Measurements from ENCODE around the gene PDE6D.

PDE6D gene

GRCh38 chr2:231780909-231781797 lies at the start of gene PDE6D:
PDE6D (minus strand) TSS chr2:231781282; CDS start chr2:231781114, 168 bp downstream.
- DNase-seq, result peak; percentile 79 to 96

- DNase-seq, result no peak
These were observed 40.8 kb upstream of the PDE6D start for GRCh38 chr2:231821908-231822307.

- DNase-seq, result no peak
These were observed 39.8 kb upstream of the PDE6D start for GRCh38 chr2:231820786-231821303.

- DNase-seq, result no peak
These were observed 38.5 kb upstream of the PDE6D start for GRCh38 chr2:231819447-231820042.

GRCh38 chr2:231816327-231817026 lies 35.4 kb upstream of the PDE6D start:
- DNase-seq, result no peak

- no peak for DNase-seq
These were observed 29.8 kb upstream of the PDE6D start for GRCh38 chr2:231810905-231811304.

GRCh38 chr2:231807020-231807419 lies 25.9 kb upstream of the PDE6D start:
- DNase-seq, result no peak

- no peak for DNase-seq
These were observed 22.5 kb upstream of the PDE6D start for GRCh38 chr2:231803501-231804138.

GRCh38 chr2:231800493-231801091 lies 19.5 kb upstream of the PDE6D start:
- DNase-seq, result no peak

- no peak for DNase-seq
These were observed 14.6 kb upstream of the PDE6D start for GRCh38 chr2:231795525-231796327.

GRCh38 chr2:231794383-231794782 lies 13.3 kb upstream of the PDE6D start:
- no peak for DNase-seq

- no peak for DNase-seq
These were observed 10.0 kb upstream of the PDE6D start for GRCh38 chr2:231791107-231791506.

- DNase-seq, result no peak
These were observed 5.8 kb upstream of the PDE6D start for GRCh38 chr2:231786917-231787292.

- DNase-seq, result no peak
These were observed 5.3 kb upstream of the PDE6D start, which contains the start of gene COPS7B for GRCh38 chr2:231786177-231786916. COPS7B (plus strand) TSS chr2:231786445; CDS start chr2:231788571, 2,126 bp downstream.

GRCh38 chr2:231785822-231786176 lies 4.7 kb upstream of the PDE6D start:
- DNase-seq, result no peak

GRCh38 chr2:231785413-231785812 lies 4.3 kb upstream of the PDE6D start:
- no peak for DNase-seq

GRCh38 chr2:231781798-231782726 lies 980 bp upstream of the PDE6D start:
- no peak for DNase-seq

GRCh38 chr2:231780123-231780908 lies 766 bp downstream of the PDE6D start:
- no peak for DNase-seq

Data from cerebellar nuclear complex (tissue), 1 donor.